Measurements from ENCODE around the gene TSPAN9.

The TSPAN9 gene

DNA sequence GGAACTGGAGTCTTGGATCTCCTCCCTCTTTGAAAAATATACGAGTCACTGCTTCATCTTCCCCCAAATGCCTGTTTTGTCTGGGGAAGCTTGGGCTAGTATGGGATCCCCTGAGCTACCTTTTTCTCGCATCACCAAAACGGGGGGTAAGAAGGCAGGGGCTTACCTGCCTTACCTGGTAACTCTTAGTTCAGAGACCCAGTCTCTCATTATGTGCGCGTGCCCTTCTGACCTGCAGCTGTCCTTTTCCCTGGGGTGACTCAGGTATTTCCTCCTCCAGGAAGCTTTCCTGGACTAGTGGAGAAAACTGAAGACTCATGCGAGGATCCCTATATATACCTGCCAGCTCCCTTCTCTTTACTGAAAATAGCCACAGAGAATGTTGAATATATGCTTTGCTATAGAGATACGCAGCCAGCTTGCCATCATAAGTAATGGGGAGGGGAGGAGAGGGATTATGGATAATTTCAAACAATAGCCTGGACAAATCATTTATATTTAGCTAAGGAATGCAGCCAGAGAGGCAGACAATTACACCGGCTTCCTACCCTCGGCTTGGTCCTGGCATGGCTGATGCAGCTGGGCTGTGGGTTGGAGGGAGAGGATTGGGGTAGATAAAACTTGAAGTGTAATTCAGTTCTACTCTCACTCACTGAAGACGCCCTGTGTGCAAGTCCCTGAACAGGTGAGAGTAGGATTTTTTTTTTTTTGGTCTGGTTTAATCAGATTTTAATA, 1.1 kb downstream of the TSPAN9 start:
- no peak for DNase-seq

GRCh38 chr12:3081091-3081490, 3.9 kb downstream of the TSPAN9 start:
- DNase-seq, result no peak

DNA sequence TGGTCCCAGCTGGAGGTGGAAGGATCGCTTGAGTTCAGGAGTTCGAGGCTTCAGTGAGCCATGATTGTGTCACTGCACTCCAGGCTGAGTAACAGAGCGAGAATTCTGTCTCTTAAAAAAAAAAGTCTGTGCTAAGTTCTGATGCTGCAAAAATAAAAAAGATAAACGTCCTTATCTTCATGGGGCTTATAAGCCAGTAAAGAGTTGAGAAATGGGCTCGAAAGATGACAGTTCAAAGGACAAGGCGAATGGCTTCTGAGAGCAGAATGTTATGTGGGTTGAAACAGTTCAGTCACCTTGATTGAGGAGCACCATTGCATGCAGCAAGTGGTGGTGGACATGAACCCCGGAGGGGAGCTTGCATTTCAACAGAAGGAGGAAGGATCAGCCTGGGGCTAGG, 4.7 kb downstream of the TSPAN9 start:
- no peak for DNase-seq

DNA sequence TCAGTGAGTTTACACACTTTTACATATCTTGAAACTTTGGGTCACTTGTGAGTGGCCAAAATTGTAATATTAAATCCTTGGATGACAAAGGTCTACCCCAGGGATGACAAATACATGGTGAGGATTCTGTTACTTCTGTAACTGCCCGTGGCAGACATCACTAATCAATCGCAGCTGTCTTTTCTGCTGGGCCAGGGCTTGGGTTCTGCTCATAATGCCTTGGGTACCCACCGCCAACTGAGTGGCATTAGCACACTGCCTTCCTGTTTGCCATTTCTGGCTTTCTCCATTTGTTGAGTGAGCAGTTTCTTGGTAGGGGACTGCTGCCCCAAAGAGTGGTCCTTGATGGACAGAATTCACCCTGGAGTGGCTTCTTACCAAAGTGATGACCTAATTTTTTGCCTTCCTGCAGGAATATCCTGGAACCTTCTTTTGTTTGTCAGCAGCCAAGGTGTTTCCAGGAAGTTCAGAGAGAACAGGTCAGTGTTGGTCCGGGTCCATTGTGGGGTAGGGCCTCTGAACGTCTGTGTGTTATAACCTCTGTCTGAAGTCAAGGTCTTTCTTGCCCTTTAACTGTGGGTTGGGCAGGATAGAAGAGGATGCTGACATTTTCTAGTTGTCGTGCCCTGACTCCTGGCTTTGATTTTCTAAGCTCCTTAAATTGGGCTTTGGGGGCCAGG, 6.2 kb downstream of the TSPAN9 start:
- DNase-seq, result no peak

GRCh38 chr12:3083921-3084347, 6.8 kb downstream of the TSPAN9 start:
- DNase-seq, result no peak

GRCh38 chr12:3084742-3085141, 7.6 kb downstream of the TSPAN9 start:
- no peak for DNase-seq

DNA sequence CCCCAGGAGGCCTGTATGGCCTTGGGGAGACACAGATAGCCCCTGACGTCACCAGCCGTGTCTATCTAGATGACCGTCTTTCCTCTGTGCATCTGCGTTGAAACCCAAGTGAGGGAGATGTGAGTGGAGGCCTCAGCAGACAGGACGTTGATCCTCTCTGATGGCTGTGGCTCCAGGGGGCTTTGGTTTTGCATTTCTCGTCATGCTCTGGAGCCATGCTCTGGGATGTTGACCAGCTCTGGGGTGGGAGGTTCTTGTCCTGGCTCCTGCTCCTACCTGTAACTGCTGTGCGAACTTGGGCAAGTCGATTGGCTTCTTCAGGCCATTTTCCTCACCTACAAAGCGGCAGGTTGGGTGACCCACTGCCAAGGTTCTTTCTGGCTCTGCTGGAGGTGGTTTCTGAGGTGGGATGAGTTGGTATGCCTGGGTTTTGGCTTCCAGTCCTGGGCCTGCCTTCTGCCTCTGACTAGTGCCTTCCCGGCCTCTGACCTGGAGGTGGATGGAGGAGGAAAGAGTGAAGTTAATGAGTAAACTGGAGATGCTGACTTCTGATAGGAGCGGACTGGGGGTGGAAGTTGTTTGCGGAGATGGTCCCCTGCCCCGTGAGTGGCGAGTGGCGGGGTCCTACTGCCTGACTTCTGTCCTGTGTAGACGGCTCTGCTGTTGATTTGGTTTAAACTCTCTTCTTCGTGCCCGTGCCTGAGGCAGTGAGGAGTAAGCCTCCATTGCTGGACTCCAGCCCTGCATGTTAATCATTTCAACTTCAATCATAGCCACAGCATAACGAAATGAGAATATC, 8.4 kb downstream of the TSPAN9 start:
- no peak for DNase-seq

DNA sequence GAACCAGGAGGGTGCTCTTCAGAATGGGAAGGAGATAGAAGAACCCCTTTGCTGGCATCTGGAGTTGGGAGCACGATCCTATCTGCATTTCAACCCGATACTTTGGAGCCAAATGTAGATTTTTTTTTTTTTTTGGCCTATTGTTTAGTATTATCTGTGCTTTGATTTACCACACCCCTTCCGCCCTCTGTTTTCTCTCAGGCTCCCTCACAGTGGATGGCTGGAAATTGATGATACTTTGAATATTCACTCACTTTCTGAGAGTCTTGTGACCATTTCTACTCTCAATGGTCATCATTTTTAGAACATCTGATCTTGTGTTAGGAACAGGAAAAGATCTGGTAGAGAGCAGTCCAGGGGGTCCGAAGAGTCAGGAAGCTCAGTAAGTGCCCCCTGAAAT, 9.0 kb downstream of the TSPAN9 start:
- DNase-seq, result no peak

DNA sequence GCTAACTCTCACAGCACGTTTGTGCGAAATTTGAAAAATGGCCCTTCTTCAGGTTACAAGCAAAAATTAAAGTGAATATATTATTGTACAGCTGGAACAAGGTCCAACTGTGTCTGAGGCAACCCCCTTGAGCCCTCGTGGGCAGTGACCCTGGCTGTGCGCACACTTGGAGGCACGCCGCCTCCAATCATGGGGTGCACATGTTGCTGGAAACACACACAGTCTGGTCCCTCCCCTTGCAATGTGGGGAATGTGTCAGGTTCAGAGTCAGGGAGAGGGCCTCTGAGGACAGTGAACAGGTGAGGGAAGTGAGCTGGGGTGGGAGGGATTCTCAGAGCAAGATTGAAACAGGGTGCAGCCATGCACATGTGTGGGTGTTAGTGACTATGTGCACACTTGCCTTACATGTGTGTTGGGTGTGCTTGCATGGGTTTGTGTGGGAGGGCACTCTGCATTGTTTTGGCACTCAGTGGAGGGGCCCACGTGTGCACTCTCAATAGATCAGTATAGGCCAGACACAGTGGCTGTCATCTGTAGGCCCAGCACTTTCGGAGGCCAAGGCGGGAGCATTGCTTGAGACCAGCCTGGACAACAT, 9.6 kb downstream of the TSPAN9 start:
- DNase-seq, result no peak

GRCh38 chr12:3087758-3088650, 10.8 kb downstream of the TSPAN9 start:
- no peak for DNase-seq

- DNase-seq, result no peak
Measured at GRCh38 chr12:3089588-3089987, 12.4 kb downstream of the TSPAN9 start.

GRCh38 chr12:3090240-3091037, 13.3 kb downstream of the TSPAN9 start:
- no peak for DNase-seq

GRCh38 chr12:3091038-3091319, 13.8 kb downstream of the TSPAN9 start:
- DNase-seq, result no peak

GRCh38 chr12:3091382-3092241, 14.4 kb downstream of the TSPAN9 start:
- no peak for DNase-seq

DNA sequence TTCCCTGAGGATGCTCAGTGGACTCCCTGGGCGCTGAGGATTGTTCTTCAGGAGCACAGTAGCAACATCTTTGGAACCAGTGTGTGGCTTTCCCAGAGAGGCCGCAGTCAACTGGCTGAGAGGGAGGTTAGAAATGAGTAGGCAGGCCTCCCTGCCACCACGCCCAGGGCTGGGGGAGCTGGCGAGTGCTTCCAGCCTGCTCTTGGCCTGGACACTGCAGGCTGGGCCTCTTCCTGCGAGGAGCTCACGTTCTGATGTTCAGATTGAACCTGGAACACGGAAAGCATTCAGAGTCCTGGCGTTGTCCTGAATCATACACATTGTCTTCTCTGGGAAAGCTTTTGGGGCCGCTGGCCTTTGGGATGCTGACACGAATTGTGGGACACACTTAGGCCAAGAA, 15.6 kb downstream of the TSPAN9 start:
- no peak for DNase-seq

- DNase-seq, result no peak
Measured at GRCh38 chr12:3097186-3097804, 20.1 kb downstream of the TSPAN9 start.

DNA sequence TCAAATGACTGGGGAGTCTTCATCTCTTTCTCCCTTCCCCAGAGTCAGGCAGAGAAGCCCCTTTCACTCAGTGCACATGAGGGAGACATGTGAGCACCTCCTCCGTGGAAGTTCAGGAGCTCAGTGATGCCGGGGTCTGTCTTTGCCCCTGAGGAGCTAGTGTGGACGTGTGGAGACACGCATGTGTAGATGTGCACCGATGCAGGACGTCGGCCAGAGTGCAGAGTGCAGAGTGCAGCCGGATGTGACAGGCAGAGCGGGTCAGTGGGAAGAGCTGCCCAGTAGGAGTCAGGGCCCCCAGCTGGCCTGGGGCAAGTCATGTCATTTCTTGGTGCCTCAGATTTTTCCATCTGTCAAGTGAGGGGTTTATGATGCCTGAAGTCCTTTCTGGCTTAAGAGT, 20.7 kb downstream of the TSPAN9 start:
- DNase-seq, result no peak

DNA sequence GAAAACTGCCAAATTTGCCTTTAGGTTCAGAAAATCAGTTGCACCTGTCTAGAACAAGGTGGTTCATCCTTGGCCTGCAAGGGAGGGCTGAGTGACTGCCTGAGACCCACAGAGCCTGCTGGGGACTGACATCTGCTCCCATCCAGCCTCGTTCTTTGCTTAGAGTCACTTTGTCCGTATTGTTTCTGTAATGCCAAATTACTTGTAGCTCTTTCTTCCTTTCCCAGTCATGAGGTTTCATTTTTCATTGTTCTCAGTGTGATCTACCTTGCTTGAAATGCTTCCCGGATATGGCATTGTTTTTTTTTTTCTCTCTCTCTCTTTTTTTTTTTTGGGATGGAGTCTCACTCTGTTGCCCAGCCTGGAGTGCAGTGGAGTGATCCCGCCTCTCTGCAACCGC, 21.3 kb downstream of the TSPAN9 start:
- no peak for DNase-seq

DNA sequence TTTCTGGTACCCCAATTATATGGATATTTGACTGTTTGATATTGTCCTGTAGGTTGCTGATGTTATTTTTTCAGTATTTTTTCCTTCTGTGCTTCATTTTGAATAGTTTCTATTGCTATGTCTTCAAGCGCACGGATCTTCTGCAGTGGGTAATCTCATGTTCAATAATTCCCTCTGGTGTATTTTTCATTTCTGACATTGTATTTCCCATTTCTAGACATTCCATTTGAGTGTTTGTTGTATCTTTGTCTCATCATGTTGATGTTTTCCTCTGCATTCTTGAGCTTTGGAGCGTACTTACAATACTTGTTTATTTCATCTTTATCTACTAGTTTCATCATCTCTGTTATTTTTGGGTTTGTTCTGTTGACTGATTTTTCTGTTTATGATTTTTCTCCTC, 22.0 kb downstream of the TSPAN9 start:
- DNase-seq, result no peak

DNA sequence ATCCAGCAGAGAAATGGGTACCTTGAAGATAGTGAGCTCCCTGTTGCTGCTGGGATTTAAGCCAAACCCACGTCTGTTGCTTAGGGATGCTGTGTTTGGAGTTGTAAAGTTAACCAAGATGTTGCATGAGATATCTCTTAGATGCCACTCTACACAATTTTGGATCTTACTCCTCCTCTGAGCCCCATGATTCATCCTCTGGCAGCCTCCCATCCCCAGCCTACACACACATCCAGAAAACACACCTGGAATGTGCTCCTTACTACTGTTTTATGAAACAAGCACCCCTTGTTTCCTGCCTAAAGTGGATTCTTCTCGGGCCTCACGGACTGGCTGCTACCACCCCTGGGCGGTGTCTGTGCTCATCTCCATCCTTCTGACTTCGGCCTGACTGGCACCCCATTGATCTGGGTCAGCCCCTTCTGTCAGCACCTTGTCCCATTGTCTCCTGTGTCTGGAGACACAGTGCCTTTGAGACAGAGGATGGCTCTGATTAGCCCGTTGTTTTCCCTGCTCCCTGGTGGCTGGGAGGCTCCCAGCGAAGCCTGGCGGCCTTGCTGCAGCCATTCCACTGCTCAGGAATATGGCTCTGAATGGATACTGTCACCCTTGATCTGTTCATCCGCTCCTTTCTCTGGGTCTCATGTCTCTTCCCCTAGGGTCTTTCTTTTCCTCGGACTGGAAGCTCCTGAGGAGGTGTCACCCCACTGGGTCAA, 24.3 kb downstream of the TSPAN9 start:
- no peak for DNase-seq

Measured in CD4-positive, alpha-beta T cell treated with Interferon alpha-2 for 1 hour (primary cell).